H1 (cell line): ENCODE results near the gene MIB2.
"Not testable (repeated sequence)": the region's sequence is repeated elsewhere in the genome, so short reads cannot be mapped to it uniquely, and the experiment has no call there.

Experiments used
- BCL11A ChIP-seq, 2 experiments: IDR thresholded peaks; one replicate each; pipeline ENCODE4 v1.6.1; 2011; ENCODE audit warnings: low read depth in 2 of 2, low read length in 2 of 2, mild to moderate bottlenecking in 2 of 2
- EP300 ChIP-seq, 2 experiments: IDR thresholded peaks; 1 replicate in 1 of 2; 2 replicates in 1 of 2; pipeline ENCODE4 v1.6.1; 2011 to 2012; ENCODE audit warnings: low read depth in 2 of 2, low read length in 2 of 2, mild to moderate bottlenecking in 2 of 2, borderline replicate concordance in 1 of 2, inconsistent platforms in 1 of 2, moderate library complexity in 1 of 2
- KDM1A ChIP-seq: fragments of 200-600, 300-600 bp; sonication (generic); IDR thresholded peaks from 2 replicates; pipeline ENCODE4 v1.7.1; 2016; ENCODE audit warnings: mild to moderate bottlenecking, low read length, borderline replicate concordance
- NRF1 ChIP-seq: IDR thresholded peaks from 2 replicates; pipeline ENCODE4 v1.6.1; 2011; ENCODE audit warnings: mild to moderate bottlenecking, low read depth, low read length, improper control_type of control experiment
- POLR2A ChIP-seq, 2 experiments: IDR thresholded peaks; 1 replicate in 1 of 2; 2 replicates in 1 of 2; pipeline ENCODE4 v1.6.1; 2011; ENCODE audit warnings: low read depth in 2 of 2, low read length in 2 of 2, mild to moderate bottlenecking in 2 of 2; ENCODE audit errors: control extremely low read depth in 1 of 2
- POLR2AphosphoS5 ChIP-seq: IDR thresholded peaks from 2 replicates; pipeline ENCODE4 v1.6.1; 2011; ENCODE audit warnings: low read depth, low read length
- RAD21 ChIP-seq, 2 experiments: IDR thresholded peaks in 1 of 2; conservative IDR thresholded peaks in 1 of 2; 2 replicates each; pipeline ENCODE4 v1.6.1; 2011; ENCODE audit warnings: low read depth in 2 of 2, low read length in 2 of 2, improper control_type of control experiment in 1 of 2, inconsistent platforms in 1 of 2, mild to moderate bottlenecking in 1 of 2, moderate library complexity in 1 of 2
- SAP30 ChIP-seq: fragments of 300-600 bp; sonication (generic); IDR thresholded peaks from 2 replicates; pipeline ENCODE4 v1.7.1; 2012; ENCODE audit warnings: low read length, moderate library complexity, mild to moderate bottlenecking, inconsistent platforms; ENCODE audit not compliant: insufficient read depth, insufficient replicate concordance
- SP1 ChIP-seq: IDR thresholded peaks from 2 replicates; pipeline ENCODE4 v1.6.1; 2011; ENCODE audit warnings: low read depth, low read length
- TF ChIP-seq, protein P1 (sequence below), 3 experiments: IDR thresholded peaks; 1 replicate in 2 of 3; 2 replicates in 1 of 3; pipeline versions ENCODE4 v1.5.1 to v1.6.1; 2011; ENCODE audit warnings: low read length in 3 of 3, mild to moderate bottlenecking in 3 of 3, inconsistent platforms in 2 of 3, low read depth in 1 of 3, moderate library complexity in 1 of 3; ENCODE audit not compliant: insufficient read depth in 1 of 3; ENCODE audit errors: control extremely low read depth in 1 of 3

DNA sequence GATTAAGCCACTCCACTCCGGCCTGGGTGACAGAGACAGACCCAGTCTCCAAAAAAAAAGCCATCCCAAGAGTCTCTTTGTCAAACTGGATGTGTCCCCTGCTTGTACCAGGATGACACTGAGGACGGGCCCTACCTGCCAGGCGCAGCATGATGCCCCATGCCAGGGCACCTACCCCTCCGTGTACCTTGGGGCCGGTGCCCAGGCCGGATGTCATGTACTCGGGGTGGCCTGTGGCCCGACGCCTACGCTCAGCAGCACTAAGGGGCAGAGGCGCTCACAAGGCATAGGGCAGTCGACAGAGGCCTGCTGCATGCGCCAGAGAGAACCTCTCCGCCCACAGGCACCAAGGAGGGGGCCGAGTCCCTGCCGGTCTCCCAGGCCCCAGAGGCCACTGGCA is 24.1 kb downstream of the MIB2 start:
- TF ChIP-seq NRF1; SAP30; POLR2AphosphoS5; POLR2A (IDR thresholded peaks at IDR 0.05; ENCODE audit: control extremely low read depth in 1 of 2, low read depth in 2 of 2, low read length in 2 of 2); EP300 (IDR thresholded peaks at IDR 0.05; ENCODE audit: borderline replicate concordance in 1 of 2, low read depth in 2 of 2, low read length in 2 of 2); RAD21 (IDR thresholded peaks at IDR 0.05 in 1 of 2, conservative IDR thresholded peaks at IDR 0.05 in 1 of 2; ENCODE audit: low read depth in 2 of 2, low read length in 2 of 2); KDM1A; SP1; BCL11A (IDR thresholded peaks at IDR 0.05; ENCODE audit: low read depth in 2 of 2, low read length in 2 of 2): not testable (repeated sequence)
- TF ChIP-seq, protein P1, sequence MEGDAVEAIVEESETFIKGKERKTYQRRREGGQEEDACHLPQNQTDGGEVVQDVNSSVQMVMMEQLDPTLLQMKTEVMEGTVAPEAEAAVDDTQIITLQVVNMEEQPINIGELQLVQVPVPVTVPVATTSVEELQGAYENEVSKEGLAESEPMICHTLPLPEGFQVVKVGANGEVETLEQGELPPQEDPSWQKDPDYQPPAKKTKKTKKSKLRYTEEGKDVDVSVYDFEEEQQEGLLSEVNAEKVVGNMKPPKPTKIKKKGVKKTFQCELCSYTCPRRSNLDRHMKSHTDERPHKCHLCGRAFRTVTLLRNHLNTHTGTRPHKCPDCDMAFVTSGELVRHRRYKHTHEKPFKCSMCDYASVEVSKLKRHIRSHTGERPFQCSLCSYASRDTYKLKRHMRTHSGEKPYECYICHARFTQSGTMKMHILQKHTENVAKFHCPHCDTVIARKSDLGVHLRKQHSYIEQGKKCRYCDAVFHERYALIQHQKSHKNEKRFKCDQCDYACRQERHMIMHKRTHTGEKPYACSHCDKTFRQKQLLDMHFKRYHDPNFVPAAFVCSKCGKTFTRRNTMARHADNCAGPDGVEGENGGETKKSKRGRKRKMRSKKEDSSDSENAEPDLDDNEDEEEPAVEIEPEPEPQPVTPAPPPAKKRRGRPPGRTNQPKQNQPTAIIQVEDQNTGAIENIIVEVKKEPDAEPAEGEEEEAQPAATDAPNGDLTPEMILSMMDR (IDR thresholded peaks at IDR 0.05; ENCODE audit: control extremely low read depth in 1 of 3, insufficient read depth in 1 of 3, low read depth in 1 of 3, low read length in 3 of 3), result not testable (repeated sequence)
